Stimulated activated CD4-positive, alpha-beta T cell treated with anti-CD3 and anti-CD28 coated beads, Interleukin-15, amount 100 ng/mL, for 48 hours (primary cell): Measurements from ENCODE around the gene PDE9A.
"Not testable (repeated sequence)": the region's sequence is repeated elsewhere in the genome, so short reads cannot be mapped to it uniquely, and the experiment has no call there.

Source experiments
- DNase-seq, 2 donors: peaks; one replicate each; pipeline ENCODE4 v3.0.0-alpha.2; 2020; ENCODE audit warnings: low read depth in 2 of 2

PDE9A gene

GRCh38 chr21:42796327-42797062 lies 143.1 kb downstream of the PDE9A start:
- DNase-seq: no peak

DNA sequence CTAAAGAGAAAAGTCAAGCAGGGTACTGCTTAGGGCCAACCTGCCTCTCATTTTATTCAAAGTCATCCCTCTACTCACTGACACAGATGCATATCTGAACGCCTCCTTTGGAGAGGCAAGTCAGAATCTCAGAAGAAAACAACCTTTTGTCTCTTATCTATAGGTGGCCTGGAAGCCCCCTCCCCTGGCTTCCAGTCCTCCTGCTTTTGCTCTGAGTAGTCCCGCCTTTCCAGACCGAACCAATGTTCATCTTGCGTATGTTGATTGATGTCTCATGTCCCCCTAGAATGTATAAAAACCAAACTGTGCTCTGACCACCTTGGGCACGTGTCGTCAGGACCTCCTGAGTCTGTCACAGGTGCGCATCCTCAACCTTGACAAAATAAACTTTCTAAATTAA lies 144.1 kb downstream of the PDE9A start:
- DNase-seq: no peak

GRCh38 chr21:42798106-42798505 lies 144.7 kb downstream of the PDE9A start:
- no peak for DNase-seq

DNA sequence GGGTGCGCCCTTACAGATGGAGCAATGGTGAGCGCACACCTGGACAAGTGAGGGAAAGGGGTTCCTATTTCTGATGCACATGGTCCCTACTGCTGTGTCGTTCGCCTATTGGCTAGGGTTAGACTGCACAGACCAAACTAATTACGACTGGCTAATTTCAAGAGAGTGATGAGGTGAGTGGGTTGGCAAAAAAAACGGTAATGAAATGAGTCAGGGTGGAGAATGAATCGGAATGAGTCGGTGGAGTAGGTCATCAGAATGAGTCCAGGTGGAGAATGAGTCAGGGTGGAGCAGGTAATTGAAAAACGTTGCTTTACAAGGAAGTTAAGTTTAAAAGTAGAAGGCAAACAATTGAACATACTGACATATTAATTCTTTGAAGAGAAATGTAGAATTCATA lies 146.1 kb downstream of the PDE9A start:
- peak in 1 of 2 donors; percentile 9 for DNase-seq

DNA sequence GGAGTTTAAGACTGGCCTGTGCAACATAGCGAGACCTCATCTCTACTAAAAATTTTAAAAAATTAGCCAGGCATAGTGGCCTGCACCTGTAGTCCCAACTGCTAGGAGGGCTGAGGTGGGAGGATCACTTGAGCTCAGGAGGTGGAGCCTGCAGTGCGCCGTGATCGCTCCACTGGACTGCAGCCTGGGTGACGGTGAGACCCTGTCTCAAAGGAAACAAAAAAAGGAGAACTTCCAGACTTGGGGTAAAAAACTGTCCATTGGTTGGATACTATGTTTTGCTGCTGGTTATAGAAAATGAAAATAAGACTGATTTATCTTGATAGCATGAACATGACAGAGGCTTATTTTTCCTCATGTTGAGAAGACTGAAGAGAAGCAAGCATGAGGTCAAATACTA lies 146.5 kb downstream of the PDE9A start:
- DNase-seq: no peak

- DNase-seq: not testable (repeated sequence)
Observed at GRCh38 chr21:42801616-42802015, 148.2 kb downstream of the PDE9A start.

GRCh38 chr21:42806509-42807140 lies 153.2 kb downstream of the PDE9A start:
- no peak for DNase-seq

DNA sequence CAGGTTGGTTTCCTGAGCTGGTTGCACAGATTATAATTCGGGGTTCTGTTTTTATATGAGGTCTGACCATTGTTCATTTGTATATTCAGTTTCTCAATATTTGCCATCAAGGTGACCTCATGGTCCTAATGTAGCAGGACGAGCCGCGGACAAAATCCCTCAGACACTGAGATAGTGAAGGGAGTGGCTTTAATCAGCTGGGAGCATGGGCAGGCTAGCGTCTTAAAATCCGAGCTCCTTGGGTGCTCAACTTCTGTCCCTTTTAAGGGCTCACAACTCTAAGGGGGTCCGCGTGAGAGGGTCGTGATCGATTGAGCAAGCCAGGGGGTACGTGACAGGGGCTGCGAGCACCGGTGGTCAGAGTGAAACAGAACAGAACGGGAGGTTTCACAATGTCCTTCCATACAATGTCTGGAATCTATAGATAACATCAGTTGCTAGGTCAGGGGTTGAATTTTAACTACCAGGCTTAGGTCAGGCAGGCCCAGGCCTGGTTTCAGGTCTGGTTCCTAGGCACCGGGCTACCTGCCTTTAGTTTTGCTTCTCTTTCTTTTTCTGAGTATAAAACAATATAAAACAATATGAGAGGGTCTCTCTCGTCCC lies 154.0 kb downstream of the PDE9A start:
- DNase-seq: not testable (repeated sequence)

DNA sequence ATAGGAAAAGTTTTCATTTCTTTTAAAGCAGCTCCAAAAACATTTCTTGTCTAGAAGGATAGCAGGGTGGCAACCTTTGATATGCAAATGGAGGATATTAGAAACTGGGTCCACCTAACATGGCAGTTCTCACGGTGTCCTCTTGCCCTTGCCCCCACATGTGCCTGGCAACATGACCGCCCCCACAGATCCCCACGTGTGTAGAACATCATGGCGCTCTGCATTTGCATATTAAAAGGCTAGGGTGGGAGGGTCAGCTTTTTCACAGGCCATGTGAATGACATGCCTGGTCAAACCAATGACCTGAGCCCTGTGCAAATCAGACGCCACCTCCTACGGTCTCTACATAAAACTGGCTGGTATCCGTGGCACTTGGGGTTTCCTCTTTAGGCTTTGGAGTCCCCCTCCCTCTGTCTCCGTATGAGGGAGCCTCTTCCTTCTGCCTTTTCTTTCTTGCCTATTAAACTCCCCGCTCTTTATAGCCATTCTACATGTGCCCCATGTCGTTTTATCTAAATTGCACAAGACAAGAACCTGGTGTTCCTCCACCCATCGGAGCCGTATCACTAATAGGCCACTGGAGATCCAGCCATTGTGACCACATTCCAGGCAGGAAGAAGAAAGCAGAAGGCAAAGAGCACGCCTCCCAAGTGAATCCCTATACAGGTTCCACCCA lies 154.7 kb downstream of the PDE9A start:
- DNase-seq: no peak

DNA sequence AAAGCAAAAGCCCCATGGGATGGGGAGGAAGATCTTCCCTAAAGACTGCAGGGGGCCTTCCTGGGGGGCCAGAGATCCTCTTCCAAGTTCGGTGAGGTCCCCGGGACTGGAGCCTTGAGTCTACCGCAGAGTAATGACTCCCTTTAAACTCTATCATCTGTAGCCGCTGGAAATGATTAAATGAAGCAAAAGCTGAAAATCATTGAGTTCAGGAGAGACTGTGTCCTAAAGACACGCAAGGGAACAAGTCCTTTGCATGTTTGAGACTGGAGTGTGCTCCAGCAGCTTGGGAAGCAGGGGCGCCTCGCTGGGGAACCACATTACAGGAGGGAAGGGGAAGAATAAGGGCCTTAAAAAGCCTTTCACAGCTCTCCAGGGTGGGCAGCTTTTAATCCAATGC lies 155.8 kb downstream of the PDE9A start:
- DNase-seq: no peak

DNA sequence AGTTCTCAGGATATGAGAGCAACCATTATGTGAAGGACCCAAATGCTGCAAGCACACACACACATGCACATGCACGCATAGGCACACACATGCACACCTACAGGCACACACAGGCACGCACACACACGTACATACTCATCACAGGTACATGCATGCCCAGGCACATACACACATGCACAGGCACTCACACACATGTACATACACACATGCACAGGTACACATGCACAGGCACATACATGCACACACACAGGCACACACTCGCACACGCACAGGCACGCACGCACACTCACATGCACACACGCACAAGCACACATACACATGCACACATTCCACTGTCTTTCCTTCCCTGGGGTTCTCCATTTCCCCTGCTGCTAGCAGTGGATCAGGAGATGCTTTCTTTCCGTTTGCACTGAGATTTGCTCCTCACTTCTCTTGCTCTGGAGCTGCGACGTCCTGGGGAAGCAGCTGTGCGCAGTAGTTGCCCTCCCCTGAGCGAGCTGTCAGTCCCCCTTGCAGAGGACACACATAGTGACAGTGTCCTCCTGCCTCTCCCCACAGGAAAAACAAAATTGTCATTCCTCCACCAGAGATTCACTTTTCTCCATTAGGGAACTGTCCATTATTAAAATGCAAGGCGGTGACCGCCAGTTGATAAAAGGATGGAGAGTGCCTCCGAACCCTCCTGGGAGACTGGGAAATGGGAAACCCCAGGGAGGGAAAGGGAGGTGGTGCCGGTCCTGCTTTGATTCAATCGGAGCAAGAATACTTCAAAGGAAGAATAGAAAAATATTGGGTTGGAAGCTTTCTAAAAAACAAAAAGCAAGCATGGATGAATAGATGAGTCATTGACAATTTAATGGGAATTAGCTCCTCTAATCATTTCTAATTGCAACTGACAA lies 156.4 kb downstream of the PDE9A start:
- no peak for DNase-seq

DNA sequence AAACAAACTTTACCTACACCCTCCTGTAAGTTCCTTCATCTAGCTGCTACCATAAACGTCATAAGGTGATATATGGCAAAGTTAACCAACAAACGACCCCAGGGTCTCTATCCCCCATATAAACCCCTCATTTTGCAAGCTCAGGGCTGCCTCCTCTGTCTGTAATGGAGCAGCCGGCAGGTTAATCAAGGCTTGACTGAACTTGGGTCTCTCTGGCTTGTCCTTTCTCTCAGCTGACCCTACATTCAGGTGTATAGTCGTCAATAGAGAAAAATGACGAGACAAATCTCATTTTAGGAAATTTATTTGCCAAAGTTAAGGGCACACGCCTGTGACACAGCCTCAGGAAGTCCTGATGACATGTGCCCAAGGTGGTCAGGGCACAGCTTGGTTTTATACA lies 158.5 kb downstream of the PDE9A start:
- DNase-seq: no peak

GRCh38 chr21:42812528-42813241 lies 159.3 kb downstream of the PDE9A start:
- not testable (repeated sequence) for DNase-seq

- DNase-seq: no peak
Observed at GRCh38 chr21:42815217-42815616, 161.8 kb downstream of the PDE9A start.

DNA sequence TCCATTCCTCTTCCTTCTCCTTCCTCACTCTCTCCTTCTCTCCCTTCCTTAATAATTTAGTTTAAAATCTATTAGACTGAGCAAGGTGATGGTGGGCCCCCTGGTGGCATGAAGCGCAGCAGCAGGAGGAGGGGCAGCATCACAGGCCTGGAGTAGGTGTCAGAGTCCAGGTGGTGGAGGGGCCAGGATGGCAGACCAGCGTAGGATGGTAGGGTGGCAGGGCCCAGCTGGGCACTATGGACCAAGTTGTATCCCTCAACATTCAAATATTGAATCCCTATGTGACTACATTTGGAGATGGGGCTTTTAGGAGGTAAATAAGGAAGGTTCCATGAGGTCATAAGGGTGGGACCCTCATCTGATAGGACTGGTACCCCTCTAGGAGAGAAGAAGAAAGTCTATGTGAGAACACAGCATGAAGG lies 164.9 kb downstream of the PDE9A start:
- DNase-seq: peak in 1 of 2 donors; percentile 39

- no peak for DNase-seq
Observed at GRCh38 chr21:42819861-42820615, 166.6 kb downstream of the PDE9A start.

DNA sequence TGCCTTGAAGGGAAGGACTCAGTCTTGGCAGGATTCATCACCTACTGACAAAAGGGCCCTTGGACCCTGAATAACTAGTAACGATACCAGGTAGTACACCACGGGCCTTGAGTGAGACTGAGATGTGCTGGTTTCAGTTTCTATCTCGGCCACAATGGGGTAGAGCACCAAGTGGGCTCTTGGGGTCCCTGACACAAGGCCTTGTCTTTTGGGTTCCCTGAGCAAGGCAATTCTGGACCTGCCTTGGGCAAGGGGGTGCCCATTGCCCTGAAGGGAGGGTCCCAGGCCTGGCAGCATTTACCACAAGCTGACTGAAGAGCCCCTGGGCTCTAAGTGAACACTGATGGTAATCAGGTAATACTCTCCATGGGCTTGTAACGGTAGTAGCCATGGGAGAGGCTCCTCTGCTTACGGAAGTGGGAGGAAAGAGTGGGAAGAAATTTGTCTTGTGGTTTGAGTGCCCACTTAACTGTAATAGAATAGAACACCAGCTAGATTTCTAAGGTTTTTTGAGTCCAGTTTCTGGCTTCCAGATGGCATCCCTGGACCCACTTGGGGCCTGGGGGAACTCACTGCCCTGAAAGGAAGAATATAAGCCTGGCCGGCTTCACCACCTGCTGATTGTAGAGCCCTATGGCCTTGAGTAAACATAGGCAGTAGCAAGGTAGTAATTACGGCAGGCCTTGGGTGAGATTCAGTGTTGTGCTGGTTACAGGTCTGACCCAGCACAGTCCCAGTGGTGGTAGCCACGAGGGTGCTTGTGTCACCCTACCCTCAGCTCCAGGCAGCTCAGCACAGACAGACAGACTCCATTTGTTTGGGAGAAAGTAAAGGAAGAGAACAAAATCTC lies 167.4 kb downstream of the PDE9A start:
- no peak for DNase-seq
